Measurements from ENCODE around the gene CYSRT1. TPM values are rescaled to one million over a fixed set of nuclear protein-coding genes. Genes with fewer than 3 reads are reported as not detected.

Gene CYSRT1
- polyA plus RNA-seq, 5 donors: 0.96 to 3.0 (median 2.0) TPM

GRCh38 chr9:137189297-137190295 is 35.4 kb upstream of the CYSRT1 start:
- DNase-seq: no peak

GRCh38 chr9:137190315-137190856 is 34.6 kb upstream of the CYSRT1 start:
- DNase-seq: no peak

GRCh38 chr9:137191245-137191644 is 33.7 kb upstream of the CYSRT1 start:
- no peak for DNase-seq

GRCh38 chr9:137191691-137192447 is 33.1 kb upstream of the CYSRT1 start:
- DNase-seq: no peak

GRCh38 chr9:137192448-137192780 is 32.6 kb upstream of the CYSRT1 start:
- DNase-seq: no peak

GRCh38 chr9:137192859-137193258 is 32.1 kb upstream of the CYSRT1 start:
- no peak for DNase-seq

GRCh38 chr9:137193771-137194170 is 31.2 kb upstream of the CYSRT1 start:
- DNase-seq: no peak

GRCh38 chr9:137194388-137194787 is 30.6 kb upstream of the CYSRT1 start:
- no peak for DNase-seq

- no peak for DNase-seq
Measured at GRCh38 chr9:137194909-137195308, 30.1 kb upstream of the CYSRT1 start.

- no peak for DNase-seq
Measured at GRCh38 chr9:137195525-137196220, 29.3 kb upstream of the CYSRT1 start.

- no peak for DNase-seq
Measured at GRCh38 chr9:137198051-137198901, 26.7 kb upstream of the CYSRT1 start.

GRCh38 chr9:137198902-137199283 is 26.1 kb upstream of the CYSRT1 start:
- no peak for DNase-seq

- no peak for DNase-seq
Measured at GRCh38 chr9:137199411-137200121, 25.4 kb upstream of the CYSRT1 start.

GRCh38 chr9:137200311-137201204 is 24.4 kb upstream of the CYSRT1 start, which contains the start of gene TPRN:
TPRN (minus strand) TSS chr9:137200741; CDS start chr9:137200711, 30 bp downstream.
- DNase-seq: peak; percentile 97 to 98

GRCh38 chr9:137201205-137201868 is 23.6 kb upstream of the CYSRT1 start:
- DNase-seq: no peak

GRCh38 chr9:137202966-137203365 is 22.0 kb upstream of the CYSRT1 start:
- DNase-seq: no peak

GRCh38 chr9:137204731-137205125 is 20.2 kb upstream of the CYSRT1 start:
- no peak for DNase-seq
